A673 (cell line): Measurements from ENCODE around the gene GP5.

Source experiments
- EZH2 ChIP-seq: fragments of 200-600 bp; sonication (generic); IDR thresholded peaks from 2 replicates; pipeline ENCODE4 v1.6.1; 2017; ENCODE audit warnings: borderline replicate concordance, low read depth, mild to moderate bottlenecking, mixed read lengths, antibody characterized with exemption, low read length; ENCODE audit not compliant: poor library complexity, severe bottlenecking
- TF ChIP-seq, protein P1 (sequence below): fragments of 300-800, 200-600 bp; sonication (generic); conservative IDR thresholded peaks from 2 replicates; pipeline ENCODE4 v1.5.1; 2017; ENCODE audit warnings: low read depth, mild to moderate bottlenecking, antibody characterized with exemption, low read length, moderate library complexity, mixed read lengths

DNA sequence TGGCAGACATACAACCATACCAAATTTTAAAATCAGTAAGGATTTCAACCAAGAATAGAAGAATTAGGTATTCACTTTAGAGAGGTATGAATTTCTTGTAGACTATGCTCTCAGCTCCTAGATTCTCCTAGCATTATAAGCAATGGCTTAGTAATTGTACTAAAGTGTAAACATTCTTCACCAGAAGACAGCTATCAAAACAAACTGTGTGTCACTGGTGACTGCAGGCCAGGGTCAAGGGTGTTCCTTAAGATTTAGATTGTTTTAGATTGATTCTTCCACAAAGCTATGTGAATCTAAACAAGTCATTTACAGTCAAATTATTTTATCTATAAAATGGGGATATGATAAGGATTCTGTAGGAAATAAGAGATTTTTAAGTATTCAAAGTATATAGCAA, 23.1 kb upstream of the GP5 start:
- TF ChIP-seq, protein P1, sequence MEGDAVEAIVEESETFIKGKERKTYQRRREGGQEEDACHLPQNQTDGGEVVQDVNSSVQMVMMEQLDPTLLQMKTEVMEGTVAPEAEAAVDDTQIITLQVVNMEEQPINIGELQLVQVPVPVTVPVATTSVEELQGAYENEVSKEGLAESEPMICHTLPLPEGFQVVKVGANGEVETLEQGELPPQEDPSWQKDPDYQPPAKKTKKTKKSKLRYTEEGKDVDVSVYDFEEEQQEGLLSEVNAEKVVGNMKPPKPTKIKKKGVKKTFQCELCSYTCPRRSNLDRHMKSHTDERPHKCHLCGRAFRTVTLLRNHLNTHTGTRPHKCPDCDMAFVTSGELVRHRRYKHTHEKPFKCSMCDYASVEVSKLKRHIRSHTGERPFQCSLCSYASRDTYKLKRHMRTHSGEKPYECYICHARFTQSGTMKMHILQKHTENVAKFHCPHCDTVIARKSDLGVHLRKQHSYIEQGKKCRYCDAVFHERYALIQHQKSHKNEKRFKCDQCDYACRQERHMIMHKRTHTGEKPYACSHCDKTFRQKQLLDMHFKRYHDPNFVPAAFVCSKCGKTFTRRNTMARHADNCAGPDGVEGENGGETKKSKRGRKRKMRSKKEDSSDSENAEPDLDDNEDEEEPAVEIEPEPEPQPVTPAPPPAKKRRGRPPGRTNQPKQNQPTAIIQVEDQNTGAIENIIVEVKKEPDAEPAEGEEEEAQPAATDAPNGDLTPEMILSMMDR = no peak
- TF ChIP-seq EZH2 = no peak
